ENCODE data around the gene NOTO. TPM values are rescaled to one million over a fixed set of nuclear protein-coding genes. Genes with fewer than 3 reads are reported as not detected.

Gene NOTO
- total RNA-seq, 2 donors from 2014 or later, result not detected

DNA sequence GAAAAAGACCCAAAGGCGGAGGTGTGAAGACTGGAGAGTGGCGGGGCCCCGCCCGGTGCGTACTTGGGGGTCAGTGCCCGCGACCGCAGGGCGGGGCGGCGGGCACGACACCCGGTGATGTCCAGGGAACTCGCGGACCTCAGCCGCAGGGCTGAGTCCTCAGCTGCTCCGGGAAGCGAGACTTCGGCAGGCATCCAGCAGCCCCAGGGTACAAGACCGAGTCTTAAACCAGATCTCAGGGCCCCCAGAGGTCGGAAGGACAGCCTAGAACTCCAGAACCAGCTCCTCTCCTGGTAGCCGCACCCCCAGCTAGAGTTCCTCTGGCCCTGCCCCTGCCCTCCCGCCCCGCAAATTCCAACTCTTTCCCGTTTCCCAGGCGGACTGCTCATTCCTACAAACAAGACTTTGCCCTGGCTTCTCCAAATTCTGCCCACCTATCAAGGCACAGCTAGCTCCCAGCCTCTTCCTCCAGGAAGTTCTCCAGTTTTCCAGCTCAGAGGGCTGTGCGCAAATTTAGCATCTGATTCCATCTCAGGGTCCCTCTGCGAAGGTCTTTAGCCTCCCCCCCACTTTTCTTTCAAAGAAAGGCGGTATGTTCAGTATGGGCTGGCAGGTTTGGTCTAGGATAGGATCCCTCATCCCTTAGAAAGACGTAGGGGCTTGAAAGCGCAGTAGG is 26.0 kb upstream of the NOTO start:
- no peaks in the 10 kb centered on the region for H3K27me3 ChIP-seq
- no peaks in the 10 kb centered on the region for H3K9me3 ChIP-seq
- H3K27ac ChIP-seq, result peak overlapping the region; percentile 79 to 84
- no peak for DNase-seq (ENCODE audit: low spot score)
- no peaks in the 10 kb centered on the region for H3K36me3 ChIP-seq
- H3K4me1 ChIP-seq, result peaks cover 0 to 29% of the 10 kb centered on the region in 2 donors
- peak overlapping the region; percentile 49 to 67 for H3K4me3 ChIP-seq
- TF ChIP-seq, protein P1, sequence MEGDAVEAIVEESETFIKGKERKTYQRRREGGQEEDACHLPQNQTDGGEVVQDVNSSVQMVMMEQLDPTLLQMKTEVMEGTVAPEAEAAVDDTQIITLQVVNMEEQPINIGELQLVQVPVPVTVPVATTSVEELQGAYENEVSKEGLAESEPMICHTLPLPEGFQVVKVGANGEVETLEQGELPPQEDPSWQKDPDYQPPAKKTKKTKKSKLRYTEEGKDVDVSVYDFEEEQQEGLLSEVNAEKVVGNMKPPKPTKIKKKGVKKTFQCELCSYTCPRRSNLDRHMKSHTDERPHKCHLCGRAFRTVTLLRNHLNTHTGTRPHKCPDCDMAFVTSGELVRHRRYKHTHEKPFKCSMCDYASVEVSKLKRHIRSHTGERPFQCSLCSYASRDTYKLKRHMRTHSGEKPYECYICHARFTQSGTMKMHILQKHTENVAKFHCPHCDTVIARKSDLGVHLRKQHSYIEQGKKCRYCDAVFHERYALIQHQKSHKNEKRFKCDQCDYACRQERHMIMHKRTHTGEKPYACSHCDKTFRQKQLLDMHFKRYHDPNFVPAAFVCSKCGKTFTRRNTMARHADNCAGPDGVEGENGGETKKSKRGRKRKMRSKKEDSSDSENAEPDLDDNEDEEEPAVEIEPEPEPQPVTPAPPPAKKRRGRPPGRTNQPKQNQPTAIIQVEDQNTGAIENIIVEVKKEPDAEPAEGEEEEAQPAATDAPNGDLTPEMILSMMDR (IDR thresholded peaks at IDR 0.05), result no peak

DNA sequence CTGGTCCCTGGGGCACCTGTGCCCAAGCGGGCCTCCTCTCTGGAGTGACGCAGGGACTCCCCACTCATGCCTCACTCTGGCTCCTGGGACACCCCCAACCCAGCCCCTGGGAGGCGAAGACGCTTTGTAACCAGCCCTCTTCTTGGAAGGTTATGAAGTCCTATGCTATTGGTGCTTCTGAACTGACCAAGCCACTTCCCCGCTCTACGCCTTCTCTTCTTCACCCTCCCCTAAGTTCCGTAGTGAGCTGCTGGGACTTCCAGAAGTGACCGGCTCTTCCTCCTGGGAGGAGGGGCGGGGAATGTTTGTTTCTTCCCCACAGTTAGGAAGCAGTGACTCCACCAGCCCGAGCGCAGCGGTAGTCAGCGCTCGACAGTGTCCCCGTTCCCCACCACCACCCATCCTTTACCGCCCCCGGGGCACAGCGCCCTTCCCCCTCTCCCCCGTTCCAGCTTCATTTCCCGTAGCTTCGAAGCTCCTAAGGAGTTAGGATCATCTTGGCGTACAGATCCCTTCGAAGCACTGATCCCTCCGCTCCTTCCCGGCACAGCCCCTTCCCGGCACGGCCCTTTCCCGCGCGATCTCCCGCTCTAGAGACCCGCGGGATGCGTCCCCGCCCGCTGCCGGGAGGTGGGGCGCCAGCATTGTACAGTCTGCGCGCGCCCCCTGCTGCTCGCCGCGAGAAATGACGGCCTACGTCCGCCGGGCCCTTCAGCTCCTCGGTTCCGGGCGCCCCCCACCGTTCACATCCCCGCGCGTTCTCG is 25.3 kb upstream of the NOTO start:
- Histone ChIP-seq H3K36me3 (no peaks in the 10 kb centered on the region), H3K27me3 (no peaks in the 10 kb centered on the region), H3K4me1 (peaks cover 0 to 29% of the 10 kb centered on the region in 2 donors), H3K27ac (peak overlapping the region; percentile 79 to 84), H3K9me3 (no peaks in the 10 kb centered on the region), H3K4me3 (peak overlapping the region; percentile 49 to 67)
- DNase-seq (ENCODE audit: low spot score), result peak; percentile 92
- TF ChIP-seq, protein P1 (IDR thresholded peaks at IDR 0.05), result peak; percentile 96 to 99

DNA sequence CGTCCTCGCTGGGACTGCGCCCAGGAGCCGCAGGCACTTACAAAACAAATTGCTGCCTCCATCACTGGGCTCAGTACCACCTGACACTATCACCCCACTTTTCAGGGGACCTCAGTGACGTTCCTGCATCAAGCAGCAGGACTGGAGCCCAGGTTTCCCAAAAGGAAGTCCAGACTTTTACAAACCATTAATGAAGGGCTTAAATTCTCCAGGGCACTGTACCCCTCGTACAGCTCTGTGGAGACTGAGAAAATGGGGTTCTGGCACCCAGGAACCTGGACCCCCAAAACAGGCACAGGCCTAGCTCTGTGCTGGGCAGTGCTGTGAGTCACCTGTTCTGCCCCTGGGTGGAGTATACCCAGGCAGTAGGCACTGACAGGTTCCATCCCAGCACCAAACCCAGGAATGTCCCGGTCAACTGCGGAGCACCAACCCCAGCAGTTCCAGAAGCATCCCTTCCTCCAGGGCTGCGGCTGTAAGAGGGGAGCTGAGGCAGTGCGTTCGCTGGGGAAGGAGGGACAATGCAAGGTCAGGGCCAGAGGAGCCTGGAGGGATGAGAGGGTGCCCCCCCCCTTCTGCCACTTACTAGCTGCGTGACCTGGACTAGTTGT is 24.6 kb upstream of the NOTO start:
- Histone ChIP-seq H3K4me3 (peak overlapping the region in 1 of 2 donors; percentile 67), H3K27me3 (no peaks in the 10 kb centered on the region), H3K9me3 (no peaks in the 10 kb centered on the region), H3K4me1 (peaks cover 0 to 29% of the 10 kb centered on the region in 2 donors), H3K27ac (peak overlapping the region in 1 of 2 donors; percentile 79), H3K36me3 (no peaks in the 10 kb centered on the region)
- no peak for DNase-seq (ENCODE audit: low spot score)
- TF ChIP-seq, protein P1 (IDR thresholded peaks at IDR 0.05), result peak in 1 of 2 donors; percentile 4

DNA sequence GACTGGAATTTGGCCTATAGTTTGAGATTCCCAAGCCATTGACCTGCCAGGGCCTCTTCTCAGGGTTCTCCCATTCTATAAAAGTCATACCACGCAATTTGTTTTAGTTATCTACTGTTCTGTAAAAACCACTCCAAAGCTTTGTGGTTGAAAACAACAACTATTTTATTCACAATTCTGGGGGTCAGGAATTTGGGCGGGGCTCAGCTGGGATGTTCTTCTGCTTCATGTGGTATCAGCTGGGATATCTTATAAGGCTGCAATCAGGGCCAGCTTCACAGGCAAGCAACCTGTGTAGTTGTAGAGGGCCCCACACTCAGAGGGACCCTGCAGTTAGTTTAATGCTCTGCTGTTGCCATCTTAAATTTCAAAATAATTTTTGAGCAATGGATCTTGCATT is 16.4 kb upstream of the NOTO start:
- Histone ChIP-seq H3K4me1 (no peaks in the 10 kb centered on the region), H3K9me3 (no peaks in the 10 kb centered on the region), H3K36me3 (no peaks in the 10 kb centered on the region), H3K27me3 (no peaks in the 10 kb centered on the region), H3K4me3 (no peak overlapping the region), H3K27ac (no peak overlapping the region)
- DNase-seq (ENCODE audit: low spot score), result no peak
- TF ChIP-seq, protein P1 (IDR thresholded peaks at IDR 0.05), result no peak

DNA sequence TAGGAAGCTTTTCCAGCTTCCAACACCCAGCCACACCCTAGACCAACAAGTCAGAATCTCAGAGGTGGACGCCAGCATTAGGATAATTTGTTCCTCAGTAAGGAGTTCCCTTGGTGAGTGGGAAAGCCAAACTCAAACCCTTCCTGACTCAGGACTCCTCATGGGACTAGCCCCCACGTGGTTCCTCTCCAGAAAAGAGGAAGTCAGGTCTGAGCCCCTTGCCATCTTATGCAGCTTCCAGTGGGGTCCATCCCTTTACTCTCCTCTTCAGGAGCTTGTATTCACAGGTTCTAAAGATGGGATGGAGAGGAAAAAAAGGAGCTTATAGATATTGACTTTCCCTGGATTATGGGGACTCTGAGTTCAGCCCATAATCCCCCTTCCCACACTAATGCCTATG is 14.8 kb upstream of the NOTO start:
- Histone ChIP-seq H3K4me1 (no peaks in the 10 kb centered on the region), H3K27ac (no peak overlapping the region), H3K9me3 (no peaks in the 10 kb centered on the region), H3K27me3 (no peaks in the 10 kb centered on the region), H3K36me3 (no peaks in the 10 kb centered on the region), H3K4me3 (no peak overlapping the region)
- DNase-seq (ENCODE audit: low spot score), result no peak
- TF ChIP-seq, protein P1 (IDR thresholded peaks at IDR 0.05), result no peak

Data from right atrium auricular region (tissue), 2 donors.